Measurements from ENCODE around the gene NUP50.

GRCh38 chr22:45157907-45158306 is 5.8 kb upstream of the NUP50 start:
- TF ChIP-seq CTCF (conservative IDR thresholded peaks at IDR 0.05) (no peak), ZFX (IDR thresholded peaks at IDR 0.05) (no peak)
